ENCODE data around the gene NR3C2. TPM values are rescaled to one million over a fixed set of nuclear protein-coding genes. Genes with fewer than 3 reads are reported as not detected.

The NR3C2 gene
- polyA plus RNA-seq, 4 donors: 6.0 to 10.5 (median 9.2) TPM

GRCh38 chr4:148398988-148399387 lies 43.2 kb downstream of the NR3C2 start:
- DNase-seq: no peak
- Histone ChIP-seq H3K27me3 (ENCODE audit: control insufficient read depth in 3 of 3, insufficient read depth in 3 of 3, low read length in 3 of 3) (no peaks in the 10 kb centered on the region), H3K9me3 (ENCODE audit: control insufficient read depth in 2 of 2, insufficient read depth in 1 of 2, low read depth in 1 of 2, low read length in 1 of 2) (no peaks in the 10 kb centered on the region), H3K4me1 (ENCODE audit: control insufficient read depth in 3 of 3, insufficient read depth in 2 of 3, low read depth in 1 of 3, low read length in 2 of 3) (peaks cover 0 to 5% (median 0%) of the 10 kb centered on the region in 3 donors), H3K4me3 (ENCODE audit: low read depth in 1 of 3, low read length in 3 of 3) (no peak overlapping the region), H3K36me3 (ENCODE audit: control insufficient read depth in 3 of 3, insufficient read depth in 2 of 3, low read depth in 1 of 3, low read length in 3 of 3) (no peaks in the 10 kb centered on the region), H3K27ac (ENCODE audit: low read depth in 1 of 3, low read length in 2 of 3) (no peak overlapping the region)
- FAIRE-seq: no peak

- peak in 1 of 2 donors; percentile 25 for DNase-seq
- 35 to 60% (median 58%) methylated on average over 2 of the region's 2 CpGs for WGBS, 3 donors
- Histone ChIP-seq H3K27me3 (ENCODE audit: control insufficient read depth in 3 of 3, insufficient read depth in 3 of 3, low read length in 3 of 3) (no peaks in the 10 kb centered on the region), H3K9me3 (ENCODE audit: control insufficient read depth in 2 of 2, insufficient read depth in 1 of 2, low read depth in 1 of 2, low read length in 1 of 2) (no peaks in the 10 kb centered on the region), H3K4me1 (ENCODE audit: control insufficient read depth in 3 of 3, insufficient read depth in 2 of 3, low read depth in 1 of 3, low read length in 2 of 3) (peaks cover 0 to 5% (median 0%) of the 10 kb centered on the region in 3 donors), H3K36me3 (ENCODE audit: control insufficient read depth in 3 of 3, insufficient read depth in 2 of 3, low read depth in 1 of 3, low read length in 3 of 3) (no peaks in the 10 kb centered on the region), H3K27ac (ENCODE audit: low read depth in 1 of 3, low read length in 2 of 3) (no peak overlapping the region), H3K4me3 (ENCODE audit: low read depth in 1 of 3, low read length in 3 of 3) (no peak overlapping the region)
- no peak for FAIRE-seq
Observed at GRCh38 chr4:148397771-148398170, 44.4 kb downstream of the NR3C2 start.

- peaks cover 0 to 5% (median 0%) of the 10 kb centered on the region in 3 donors for H3K4me1 ChIP-seq (ENCODE audit: control insufficient read depth in 3 of 3, insufficient read depth in 2 of 3, low read depth in 1 of 3, low read length in 2 of 3)
- H3K36me3 ChIP-seq (ENCODE audit: control insufficient read depth in 3 of 3, insufficient read depth in 2 of 3, low read depth in 1 of 3, low read length in 3 of 3): no peaks in the 10 kb centered on the region
- H3K4me3 ChIP-seq (ENCODE audit: low read depth in 1 of 3, low read length in 3 of 3): no peak overlapping the region
- H3K9me3 ChIP-seq (ENCODE audit: control insufficient read depth in 2 of 2, insufficient read depth in 1 of 2, low read depth in 1 of 2, low read length in 1 of 2): no peaks in the 10 kb centered on the region
- no peak overlapping the region for H3K27ac ChIP-seq (ENCODE audit: low read depth in 1 of 3, low read length in 2 of 3)
- FAIRE-seq: no peak
- peak in 1 of 2 donors; percentile 72 for DNase-seq
- 25 to 56% (median 40%) methylated on average over 3 of the region's 3 CpGs for WGBS, 3 donors
- H3K27me3 ChIP-seq (ENCODE audit: control insufficient read depth in 3 of 3, insufficient read depth in 3 of 3, low read length in 3 of 3): no peaks in the 10 kb centered on the region
Observed at GRCh38 chr4:148396986-148397673, 45.1 kb downstream of the NR3C2 start.

GRCh38 chr4:148395771-148396170 lies 46.4 kb downstream of the NR3C2 start:
- Histone ChIP-seq H3K27ac (ENCODE audit: low read depth in 1 of 3, low read length in 2 of 3) (no peak overlapping the region), H3K27me3 (ENCODE audit: control insufficient read depth in 3 of 3, insufficient read depth in 3 of 3, low read length in 3 of 3) (no peaks in the 10 kb centered on the region), H3K9me3 (ENCODE audit: control insufficient read depth in 2 of 2, insufficient read depth in 1 of 2, low read depth in 1 of 2, low read length in 1 of 2) (no peaks in the 10 kb centered on the region), H3K4me1 (ENCODE audit: control insufficient read depth in 3 of 3, insufficient read depth in 2 of 3, low read depth in 1 of 3, low read length in 2 of 3) (peaks cover 0 to 5% (median 0%) of the 10 kb centered on the region in 3 donors), H3K36me3 (ENCODE audit: control insufficient read depth in 3 of 3, insufficient read depth in 2 of 3, low read depth in 1 of 3, low read length in 3 of 3) (no peaks in the 10 kb centered on the region), H3K4me3 (ENCODE audit: low read depth in 1 of 3, low read length in 3 of 3) (no peak overlapping the region)
- FAIRE-seq (no peak), DNase-seq (no peak)
- 87 to 100% (median 94%) methylated on average over 1 of the region's 1 CpG for WGBS, 3 donors

GRCh38 chr4:148391056-148391455 lies 51.2 kb downstream of the NR3C2 start:
- Histone ChIP-seq H3K36me3 (ENCODE audit: control insufficient read depth in 3 of 3, insufficient read depth in 2 of 3, low read depth in 1 of 3, low read length in 3 of 3) (no peaks in the 10 kb centered on the region), H3K4me3 (ENCODE audit: low read depth in 1 of 3, low read length in 3 of 3) (no peak overlapping the region), H3K27me3 (ENCODE audit: control insufficient read depth in 3 of 3, insufficient read depth in 3 of 3, low read length in 3 of 3) (no peaks in the 10 kb centered on the region), H3K4me1 (ENCODE audit: control insufficient read depth in 3 of 3, insufficient read depth in 2 of 3, low read depth in 1 of 3, low read length in 2 of 3) (no peaks in the 10 kb centered on the region), H3K27ac (ENCODE audit: low read depth in 1 of 3, low read length in 2 of 3) (no peak overlapping the region), H3K9me3 (ENCODE audit: control insufficient read depth in 2 of 2, insufficient read depth in 1 of 2, low read depth in 1 of 2, low read length in 1 of 2) (no peaks in the 10 kb centered on the region)
- FAIRE-seq (no peak), DNase-seq (no peak)
- WGBS, 3 donors: 49 to 62% (median 57%) methylated on average over 1 of the region's 1 CpG

- Histone ChIP-seq H3K36me3 (ENCODE audit: control insufficient read depth in 3 of 3, insufficient read depth in 2 of 3, low read depth in 1 of 3, low read length in 3 of 3) (no peaks in the 10 kb centered on the region), H3K4me1 (ENCODE audit: control insufficient read depth in 3 of 3, insufficient read depth in 2 of 3, low read depth in 1 of 3, low read length in 2 of 3) (no peaks in the 10 kb centered on the region), H3K9me3 (ENCODE audit: control insufficient read depth in 2 of 2, insufficient read depth in 1 of 2, low read depth in 1 of 2, low read length in 1 of 2) (no peaks in the 10 kb centered on the region), H3K27ac (ENCODE audit: low read depth in 1 of 3, low read length in 2 of 3) (no peak overlapping the region), H3K4me3 (ENCODE audit: low read depth in 1 of 3, low read length in 3 of 3) (no peak overlapping the region), H3K27me3 (ENCODE audit: control insufficient read depth in 3 of 3, insufficient read depth in 3 of 3, low read length in 3 of 3) (no peaks in the 10 kb centered on the region)
- 90 to 96% (median 90%) methylated on average over 3 of the region's 3 CpGs for WGBS, 3 donors
- FAIRE-seq: no peak
- DNase-seq: no peak
Observed at GRCh38 chr4:148390311-148390710, 51.9 kb downstream of the NR3C2 start.

- Histone ChIP-seq H3K27ac (ENCODE audit: low read depth in 1 of 3, low read length in 2 of 3) (no peak overlapping the region), H3K4me1 (ENCODE audit: control insufficient read depth in 3 of 3, insufficient read depth in 2 of 3, low read depth in 1 of 3, low read length in 2 of 3) (no peaks in the 10 kb centered on the region), H3K27me3 (ENCODE audit: control insufficient read depth in 3 of 3, insufficient read depth in 3 of 3, low read length in 3 of 3) (no peaks in the 10 kb centered on the region), H3K4me3 (ENCODE audit: low read depth in 1 of 3, low read length in 3 of 3) (no peak overlapping the region), H3K36me3 (ENCODE audit: control insufficient read depth in 3 of 3, insufficient read depth in 2 of 3, low read depth in 1 of 3, low read length in 3 of 3) (no peaks in the 10 kb centered on the region), H3K9me3 (ENCODE audit: control insufficient read depth in 2 of 2, insufficient read depth in 1 of 2, low read depth in 1 of 2, low read length in 1 of 2) (peaks cover 0 to 2% of the 10 kb centered on the region in 2 donors)
- 84 to 96% (median 94%) methylated on average over 4 of the region's 4 CpGs for WGBS, 3 donors
- DNase-seq: no peak
- no peak for FAIRE-seq
Observed at GRCh38 chr4:148380291-148380690, 61.9 kb downstream of the NR3C2 start.

GRCh38 chr4:148376151-148376550 lies 66.1 kb downstream of the NR3C2 start:
- peak; percentile 65 to 83 for DNase-seq
- peak overlapping the region in 1 of 3 donors; percentile 41 for H3K27ac ChIP-seq (ENCODE audit: low read depth in 1 of 3, low read length in 2 of 3)

GRCh38 chr4:148375584-148375983 lies 66.6 kb downstream of the NR3C2 start:
- peaks cover 0 to 2% of the 10 kb centered on the region in 2 donors for H3K9me3 ChIP-seq (ENCODE audit: control insufficient read depth in 2 of 2, insufficient read depth in 1 of 2, low read depth in 1 of 2, low read length in 1 of 2)
- H3K4me1 ChIP-seq (ENCODE audit: control insufficient read depth in 3 of 3, insufficient read depth in 2 of 3, low read depth in 1 of 3, low read length in 2 of 3): no peaks in the 10 kb centered on the region
- WGBS, 3 donors: 49 to 67% (median 64%) methylated on average over 3 of the region's 3 CpGs
- no peak for FAIRE-seq
- DNase-seq: no peak
- no peaks in the 10 kb centered on the region for H3K27me3 ChIP-seq (ENCODE audit: control insufficient read depth in 3 of 3, insufficient read depth in 3 of 3, low read length in 3 of 3)
- H3K36me3 ChIP-seq (ENCODE audit: control insufficient read depth in 3 of 3, insufficient read depth in 2 of 3, low read depth in 1 of 3, low read length in 3 of 3): no peaks in the 10 kb centered on the region
- no peak overlapping the region for H3K27ac ChIP-seq (ENCODE audit: low read depth in 1 of 3, low read length in 2 of 3)
- no peak overlapping the region for H3K4me3 ChIP-seq (ENCODE audit: low read depth in 1 of 3, low read length in 3 of 3)

More at GRCh38 chr4:148376151-148376550, 66.1 kb downstream of the NR3C2 start:
- H3K4me3 ChIP-seq (ENCODE audit: low read depth in 1 of 3, low read length in 3 of 3): no peak overlapping the region
- H3K9me3 ChIP-seq (ENCODE audit: control insufficient read depth in 2 of 2, insufficient read depth in 1 of 2, low read depth in 1 of 2, low read length in 1 of 2): peaks cover 0 to 2% of the 10 kb centered on the region in 2 donors
- WGBS, 3 donors: 3 to 6% (median 3%) methylated on average over 3 of the region's 3 CpGs
- H3K36me3 ChIP-seq (ENCODE audit: control insufficient read depth in 3 of 3, insufficient read depth in 2 of 3, low read depth in 1 of 3, low read length in 3 of 3): no peaks in the 10 kb centered on the region
- H3K27me3 ChIP-seq (ENCODE audit: control insufficient read depth in 3 of 3, insufficient read depth in 3 of 3, low read length in 3 of 3): no peaks in the 10 kb centered on the region
- peak; percentile 44 for FAIRE-seq
- no peaks in the 10 kb centered on the region for H3K4me1 ChIP-seq (ENCODE audit: control insufficient read depth in 3 of 3, insufficient read depth in 2 of 3, low read depth in 1 of 3, low read length in 2 of 3)
